ENCODE data around the gene HERC3.

DNA sequence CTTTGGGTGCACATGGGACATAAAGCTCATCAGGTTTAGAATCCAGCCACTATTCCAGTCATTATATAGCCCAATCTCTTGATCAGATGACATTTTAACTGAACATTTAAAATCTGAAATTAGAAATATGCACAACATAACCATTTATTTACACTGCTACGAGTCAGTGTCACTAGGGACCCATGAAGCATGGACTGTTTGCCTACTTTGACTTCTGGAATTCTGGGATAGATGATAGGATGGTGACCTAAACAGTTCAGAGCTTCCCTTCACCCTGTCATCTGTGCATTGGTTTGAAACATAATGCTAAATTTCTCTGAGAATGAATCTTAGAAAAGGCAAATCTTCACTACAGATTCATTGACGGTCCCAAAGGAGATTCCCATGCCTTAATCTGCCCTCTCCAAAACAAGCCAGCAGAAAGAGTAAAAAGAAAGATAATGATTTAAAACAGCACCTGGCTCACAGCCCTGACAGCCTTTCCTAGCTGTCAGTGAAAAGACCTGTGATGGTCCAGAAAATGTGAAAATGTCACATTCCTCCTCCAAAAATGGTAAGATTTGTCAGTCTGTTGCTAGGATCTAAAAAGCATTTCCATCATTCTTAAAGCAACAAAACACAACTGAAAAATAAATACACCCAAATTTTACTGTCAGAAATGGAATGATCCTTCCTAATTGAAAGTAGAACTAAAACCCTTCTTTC lies 18.9 kb upstream of the HERC3 start:
- TF ChIP-seq, protein P1, sequence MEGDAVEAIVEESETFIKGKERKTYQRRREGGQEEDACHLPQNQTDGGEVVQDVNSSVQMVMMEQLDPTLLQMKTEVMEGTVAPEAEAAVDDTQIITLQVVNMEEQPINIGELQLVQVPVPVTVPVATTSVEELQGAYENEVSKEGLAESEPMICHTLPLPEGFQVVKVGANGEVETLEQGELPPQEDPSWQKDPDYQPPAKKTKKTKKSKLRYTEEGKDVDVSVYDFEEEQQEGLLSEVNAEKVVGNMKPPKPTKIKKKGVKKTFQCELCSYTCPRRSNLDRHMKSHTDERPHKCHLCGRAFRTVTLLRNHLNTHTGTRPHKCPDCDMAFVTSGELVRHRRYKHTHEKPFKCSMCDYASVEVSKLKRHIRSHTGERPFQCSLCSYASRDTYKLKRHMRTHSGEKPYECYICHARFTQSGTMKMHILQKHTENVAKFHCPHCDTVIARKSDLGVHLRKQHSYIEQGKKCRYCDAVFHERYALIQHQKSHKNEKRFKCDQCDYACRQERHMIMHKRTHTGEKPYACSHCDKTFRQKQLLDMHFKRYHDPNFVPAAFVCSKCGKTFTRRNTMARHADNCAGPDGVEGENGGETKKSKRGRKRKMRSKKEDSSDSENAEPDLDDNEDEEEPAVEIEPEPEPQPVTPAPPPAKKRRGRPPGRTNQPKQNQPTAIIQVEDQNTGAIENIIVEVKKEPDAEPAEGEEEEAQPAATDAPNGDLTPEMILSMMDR (IDR thresholded peaks at IDR 0.05): no peak
- no peak for TF ChIP-seq POLR2A (IDR thresholded peaks at IDR 0.05)

Measured in lower leg skin (tissue), 3 donors.